ENCODE results near the gene DUSP3.

DNA sequence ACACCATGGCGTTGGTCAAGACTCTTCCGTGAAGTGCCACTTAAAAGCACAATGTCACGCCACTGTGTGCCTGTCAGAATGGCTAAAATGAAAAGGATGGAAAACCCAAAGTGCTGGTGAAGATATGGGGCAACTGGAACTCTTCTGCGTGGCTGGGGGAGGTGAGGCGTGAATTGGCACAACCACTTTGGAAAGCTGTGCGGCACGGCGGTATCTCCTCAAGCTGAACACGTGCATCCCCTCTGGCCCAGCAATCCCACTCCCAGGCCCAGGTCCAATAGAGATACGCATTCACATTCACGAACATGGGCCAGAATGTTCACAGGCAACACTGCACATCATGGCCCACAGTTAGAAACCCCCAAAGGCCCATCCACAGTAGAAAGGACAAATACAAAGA is 8.9 kb downstream of the DUSP3 start:
- TF ChIP-seq POLR2A (IDR thresholded peaks at IDR 0.05; ENCODE audit: low read length) (no peak), GATA1 (IDR thresholded peaks at IDR 0.05; ENCODE audit: low read depth, low read length) (no peak)

Measured in erythroblast (primary cell).